Endothelial cell of umbilical vein (primary cell): ENCODE results near the gene MAX. TPM values are rescaled to one million over a fixed set of nuclear protein-coding genes. Genes with fewer than 3 reads are reported as not detected.

Source experiments
- BruUV-seq: library from RNA; stranded (reverse); fragments of 400-500 nt; replicated peaks from 2 replicates; lab custom pipeline; 2021; lab: Mats Ljungman, UMichigan
- CTCF ChIA-PET: fragments of 300-600, 350-600 bp; sonication (Branson Sonifier 250); formaldehyde crosslinking; loops from one replicate; lab custom pipeline; 2021; ENCODE audit warnings: antibody characterized with exemption, inconsistent platforms; lab: Charles Lee
- POLR2A ChIA-PET: fragments of 300-600, 350-600 bp; sonication (Branson Sonifier 250); formaldehyde crosslinking; loops from one replicate; lab custom pipeline; 2021; ENCODE audit warnings: antibody characterized with exemption, inconsistent platforms; lab: Charles Lee
- DNase-seq: peaks from one replicate; pipeline ENCODE4 v3.0.0-alpha.2; 2011; ENCODE audit warnings: low read depth, low spot score
- FAIRE-seq: peaks from 2 replicates; lab custom pipeline; 2011; peaks lifted over from hg19 to GRCh38; lab: Jason Lieb, UNC
- H2AFZ ChIP-seq: 2 replicates; pipeline ENCODE4 v1.6.0; 2012; ENCODE audit warnings: low read depth, low read length, control low read depth, inconsistent platforms
- H3K27ac ChIP-seq: 2 replicates; pipeline ENCODE4 v1.5.1; 2011; ENCODE audit warnings: low read depth, mild to moderate bottlenecking, control low read depth, low read length, moderate library complexity; ENCODE audit not compliant: insufficient read depth
- H3K27me3 ChIP-seq, 2 experiments: 2 replicates each; pipeline versions ENCODE4 v1.6.0 to v1.6.1; 2011; ENCODE audit warnings: low read length in 2 of 2, mixed read lengths in 1 of 2; ENCODE audit not compliant: control insufficient read depth in 2 of 2, insufficient read depth in 2 of 2
- H3K36me3 ChIP-seq, 2 experiments: 2 replicates in 1 of 2; 3 replicates in 1 of 2; pipeline ENCODE4 v1.5.1; 2011; ENCODE audit warnings: low read length in 2 of 2, mild to moderate bottlenecking in 1 of 2, moderate library complexity in 1 of 2; ENCODE audit not compliant: control insufficient read depth in 2 of 2, insufficient read depth in 2 of 2; ENCODE audit errors: extremely low read depth in 1 of 2
- H3K4me1 ChIP-seq: 3 replicates; pipeline ENCODE4 v1.5.1; 2011; ENCODE audit warnings: mild to moderate bottlenecking, low read length; ENCODE audit not compliant: control insufficient read depth, insufficient read depth; ENCODE audit errors: extremely low read depth
- H3K4me2 ChIP-seq: 2 replicates; pipeline ENCODE4 v1.6.1; 2011; ENCODE audit warnings: low read length, control low read depth, mixed read lengths; ENCODE audit not compliant: insufficient read depth
- H3K4me3 ChIP-seq, 3 experiments: fragments of 200-600 bp in 1 of 3; sonication (generic), shearing (Covaris generic) in 1 of 3; replicated peaks in 1 of 3; 2 replicates each; pipeline ENCODE4 v1.5.1; 2011 to 2016; ENCODE audit warnings: control low read depth in 3 of 3, low read length in 3 of 3, mild to moderate bottlenecking in 2 of 3, inconsistent platforms in 1 of 3, low read depth in 1 of 3, moderate library complexity in 1 of 3; ENCODE audit not compliant: insufficient read depth in 1 of 3
- H3K79me2 ChIP-seq: 2 replicates; pipeline ENCODE4 v1.6.0; 2012; ENCODE audit warnings: low read length, inconsistent platforms; ENCODE audit not compliant: control insufficient read depth, insufficient read depth
- H3K9ac ChIP-seq: replicated peaks from 2 replicates; pipeline ENCODE3; 2011; ENCODE audit warnings: low read length, control low read depth; ENCODE audit not compliant: insufficient read depth; ENCODE audit errors: extremely low read depth
- H3K9me1 ChIP-seq: replicated peaks from 3 replicates; pipeline ENCODE4 v1.6.0; 2011; ENCODE audit warnings: mild to moderate bottlenecking, low read length; ENCODE audit not compliant: control insufficient read depth, insufficient read depth; ENCODE audit errors: extremely low read depth
- H3K9me3 ChIP-seq: replicated peaks from 2 replicates; pipeline ENCODE4 v1.5.1; 2012; ENCODE audit warnings: low read length, inconsistent platforms; ENCODE audit not compliant: control insufficient read depth, insufficient read depth
- H4K20me1 ChIP-seq: replicated peaks from 2 replicates; pipeline ENCODE3; 2011; ENCODE audit warnings: mild to moderate bottlenecking, low read length; ENCODE audit not compliant: control insufficient read depth, insufficient read depth; ENCODE audit errors: extremely low read depth
- EZH2 ChIP-seq: IDR thresholded peaks from 2 replicates; pipeline ENCODE4 v1.6.1; 2012; ENCODE audit warnings: borderline replicate concordance, low read depth, mild to moderate bottlenecking, moderate library complexity, low read length, inconsistent platforms; ENCODE audit not compliant: severe bottlenecking
- FOS ChIP-seq: IDR thresholded peaks from 2 replicates; pipeline ENCODE4 v1.6.1; 2011; ENCODE audit warnings: mild to moderate bottlenecking, low read length, moderate library complexity, borderline replicate concordance; ENCODE audit not compliant: insufficient read depth
- GATA2 ChIP-seq: IDR thresholded peaks from 2 replicates; pipeline ENCODE4 v1.7.0; 2011; ENCODE audit warnings: low read depth, mild to moderate bottlenecking, moderate library complexity, mixed read lengths, low read length; ENCODE audit not compliant: insufficient read length, insufficient read depth
- JUN ChIP-seq: IDR thresholded peaks from 2 replicates; pipeline ENCODE4 v1.6.1; 2011; ENCODE audit warnings: borderline replicate concordance, low read depth; ENCODE audit not compliant: insufficient read length, insufficient read depth
- MYC ChIP-seq: IDR thresholded peaks from one replicate; pipeline ENCODE4 v1.6.1; 2011; ENCODE audit warnings: mild to moderate bottlenecking, low read depth, low read length
- POLR2A ChIP-seq: IDR thresholded peaks from 2 replicates; pipeline ENCODE4 v1.6.1; 2012; ENCODE audit warnings: low read depth, mild to moderate bottlenecking, control low read depth, low read length
- POLR2AphosphoS5 ChIP-seq: IDR thresholded peaks from 2 replicates; pipeline ENCODE4 v1.6.1; 2012; ENCODE audit warnings: low read depth, mild to moderate bottlenecking, control low read depth, low read length, moderate library complexity; ENCODE audit not compliant: insufficient read depth
- dilution Hi-C: fragments of 300-500 bp; cut with MboI; formaldehyde crosslinking; loops from one replicate; pipeline ENCODE4 v1.15.0; 2019; ENCODE audit warnings: low sequenced_read_pairs; ENCODE audit not compliant: extremely low pct_ligation_motif_present
- intact Hi-C: fragments of 100-400 bp; cut with micrococcal nuclease; formaldehyde crosslinking; loops from one replicate; pipeline ENCODE4 v1.10.0; 2022
- polyA plus RNA-seq, 4 experiments: library from polyadenylated mRNA; depleted of rRNA in 3 of 4; stranded (reverse) in 3 of 4; unstranded in 1 of 4; fragments of >200 nt; gene quantifications; 2 replicates each; pipeline versions ENCODE4 v1.2.1 to v1.2.3, GENCODE V29; 2011 to 2012; ENCODE audit warnings: missing spikeins in 1 of 4
- total RNA-seq: library from RNA; stranded (reverse); gene quantifications from 2 replicates; pipeline ENCODE4 v1.2.3, GENCODE V29; 2021
- TF ChIP-seq, protein P1 (sequence below): IDR thresholded peaks from 2 replicates; pipeline ENCODE4 v1.6.1; 2011; ENCODE audit not compliant: insufficient read depth, insufficient read length
- TF ChIP-seq, protein P2 (sequence below), 2 donors: IDR thresholded peaks; 1 replicate in 1 of 2; 2 replicates in 1 of 2; pipeline ENCODE4 v1.5.1; 2011; ENCODE audit warnings: low read length in 2 of 2, mild to moderate bottlenecking in 2 of 2, moderate library complexity in 2 of 2, control low read depth in 1 of 2, inconsistent platforms in 1 of 2, low read depth in 1 of 2; ENCODE audit not compliant: insufficient read depth in 1 of 2; ENCODE audit errors: extremely low read depth in 1 of 2

Gene MAX
- total and polyA plus RNA-seq, 2 donors (not counting 3 experiments of a cell fraction or from before 2014, with no cell fraction given) = 70.1 to 79.5 TPM

DNA sequence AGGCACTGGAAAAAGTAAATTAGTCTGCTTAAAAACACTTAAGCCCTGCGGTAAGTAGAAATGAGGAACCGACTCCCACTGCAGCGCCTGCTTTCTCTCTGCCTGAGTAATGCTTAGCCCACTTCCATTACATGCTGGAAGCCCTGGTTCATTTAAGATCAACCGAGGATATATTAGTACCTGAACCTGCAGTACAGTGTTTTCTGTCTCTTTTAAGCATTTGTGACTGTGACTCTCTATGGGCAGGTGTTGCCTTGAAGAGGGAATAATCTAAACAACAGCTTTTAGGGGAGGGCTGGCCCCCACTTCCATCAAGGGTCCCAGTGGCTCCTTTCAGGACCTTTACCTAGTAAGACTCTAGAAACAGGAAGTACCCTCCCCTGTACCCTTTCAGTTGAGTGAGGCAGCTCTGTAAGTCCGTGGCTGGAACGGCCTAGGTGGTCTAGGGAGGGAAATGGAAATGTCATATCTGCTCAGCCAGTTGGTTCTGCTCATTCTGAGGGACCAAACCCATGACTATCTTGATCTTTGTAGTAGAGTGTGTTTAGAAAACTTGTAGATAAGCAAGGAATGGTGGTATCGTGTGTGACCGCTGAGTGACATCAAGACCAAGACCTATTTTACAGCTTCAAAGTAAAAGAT, 59.5 kb downstream of the MAX start:
- ChIA-PET POLR2A (no interaction called here), CTCF (no interaction called here)
- Histone ChIP-seq H3K9ac (no peak overlapping the region), H3K27ac (no peak overlapping the region), H3K9me1 (no peaks in the 10 kb centered on the region), H3K4me1 (no peaks in the 10 kb centered on the region), H2AFZ (no peak overlapping the region), H3K4me3 (no peak overlapping the region), H3K36me3 (peaks cover 3 to 5% of the 10 kb centered on the region in 2 experiments), H3K9me3 (no peaks in the 10 kb centered on the region), H3K27me3 (no peaks in the 10 kb centered on the region), H4K20me1 (no peaks in the 10 kb centered on the region), H3K4me2 (no peak overlapping the region), H3K79me2 (no peaks in the 10 kb centered on the region)
- FAIRE-seq = no peak
- dilution Hi-C loops (no loop called here), intact Hi-C loops (no loop called here)
- TF ChIP-seq FOS (no peak), EZH2 (no peak), POLR2AphosphoS5 (no peak), GATA2 (no peak), JUN (no peak), POLR2A (no peak), MYC (no peak)
- TF ChIP-seq, protein P1, sequence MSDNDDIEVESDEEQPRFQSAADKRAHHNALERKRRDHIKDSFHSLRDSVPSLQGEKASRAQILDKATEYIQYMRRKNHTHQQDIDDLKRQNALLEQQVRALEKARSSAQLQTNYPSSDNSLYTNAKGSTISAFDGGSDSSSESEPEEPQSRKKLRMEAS = no peak
- TF ChIP-seq, protein P2, sequence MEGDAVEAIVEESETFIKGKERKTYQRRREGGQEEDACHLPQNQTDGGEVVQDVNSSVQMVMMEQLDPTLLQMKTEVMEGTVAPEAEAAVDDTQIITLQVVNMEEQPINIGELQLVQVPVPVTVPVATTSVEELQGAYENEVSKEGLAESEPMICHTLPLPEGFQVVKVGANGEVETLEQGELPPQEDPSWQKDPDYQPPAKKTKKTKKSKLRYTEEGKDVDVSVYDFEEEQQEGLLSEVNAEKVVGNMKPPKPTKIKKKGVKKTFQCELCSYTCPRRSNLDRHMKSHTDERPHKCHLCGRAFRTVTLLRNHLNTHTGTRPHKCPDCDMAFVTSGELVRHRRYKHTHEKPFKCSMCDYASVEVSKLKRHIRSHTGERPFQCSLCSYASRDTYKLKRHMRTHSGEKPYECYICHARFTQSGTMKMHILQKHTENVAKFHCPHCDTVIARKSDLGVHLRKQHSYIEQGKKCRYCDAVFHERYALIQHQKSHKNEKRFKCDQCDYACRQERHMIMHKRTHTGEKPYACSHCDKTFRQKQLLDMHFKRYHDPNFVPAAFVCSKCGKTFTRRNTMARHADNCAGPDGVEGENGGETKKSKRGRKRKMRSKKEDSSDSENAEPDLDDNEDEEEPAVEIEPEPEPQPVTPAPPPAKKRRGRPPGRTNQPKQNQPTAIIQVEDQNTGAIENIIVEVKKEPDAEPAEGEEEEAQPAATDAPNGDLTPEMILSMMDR (IDR thresholded peaks at IDR 0.05; ENCODE audit: extremely low read depth in 1 of 2, insufficient read depth in 1 of 2, low read depth in 1 of 2, low read length in 2 of 2) = no peak
- DNase-seq = no peak
- no TSS peak for BruUV-seq
